H9 (cell line): Measurements from ENCODE around the gene SCLY. TPM values are rescaled to one million over a fixed set of nuclear protein-coding genes. Genes with fewer than 3 reads are reported as not detected.

ENCODE experiments used
- DNase-seq: peaks from one replicate; pipeline ENCODE4 v3.0.0-alpha.2; 2017
- H2AFZ ChIP-seq: one replicate; pipeline ENCODE4 v1.6.1; 2013; ENCODE audit warnings: mild to moderate bottlenecking, low read length, control low read depth, moderate library complexity
- H2AK5ac ChIP-seq: 2 replicates; pipeline ENCODE4 v1.6.1; 2013; ENCODE audit warnings: low read length, control low read depth, mixed read lengths; ENCODE audit not compliant: insufficient read length
- H2BK120ac ChIP-seq: one replicate; pipeline ENCODE4 v1.6.1; 2013; ENCODE audit warnings: low read depth, mild to moderate bottlenecking, low read length, control low read depth, inconsistent platforms; ENCODE audit not compliant: poor library complexity, severe bottlenecking
- H2BK12ac ChIP-seq: 2 replicates; pipeline ENCODE4 v1.6.1; 2013; ENCODE audit warnings: low read length, control low read depth, mixed read lengths, low read depth; ENCODE audit not compliant: insufficient read length
- H2BK15ac ChIP-seq: 2 replicates; pipeline ENCODE4 v1.6.1; 2013; ENCODE audit warnings: low read depth, low read length, control low read depth
- H2BK20ac ChIP-seq: one replicate; pipeline ENCODE4 v1.6.1; 2013; ENCODE audit warnings: low read depth, mild to moderate bottlenecking, low read length, control low read depth, inconsistent platforms; ENCODE audit not compliant: poor library complexity, severe bottlenecking
- H2BK5ac ChIP-seq: 2 replicates; pipeline ENCODE4 v1.6.1; 2013; ENCODE audit warnings: low read length, control low read depth, mixed read lengths; ENCODE audit not compliant: insufficient read length
- H3K14ac ChIP-seq: 2 replicates; pipeline ENCODE4 v1.6.1; 2013; ENCODE audit warnings: low read length, control low read depth; ENCODE audit not compliant: insufficient read depth
- H3K18ac ChIP-seq: 2 replicates; pipeline ENCODE4 v1.6.1; 2013; ENCODE audit warnings: low read depth, mild to moderate bottlenecking, mixed read lengths, low read length, control low read depth; ENCODE audit not compliant: insufficient read length
- H3K23ac ChIP-seq: 2 replicates; pipeline ENCODE4 v1.6.1; 2013; ENCODE audit warnings: low read length, control low read depth, mixed read lengths, low read depth; ENCODE audit not compliant: insufficient read length
- H3K23me2 ChIP-seq: 2 replicates; pipeline ENCODE4 v1.6.1; 2013; ENCODE audit warnings: low read depth, mild to moderate bottlenecking, mixed read lengths, low read length, control low read depth; ENCODE audit not compliant: insufficient read length, poor library complexity, severe bottlenecking
- H3K27ac ChIP-seq: 2 replicates; pipeline ENCODE4 v1.5.1; 2013; ENCODE audit warnings: low read length, control low read depth, mixed read lengths, low read depth; ENCODE audit not compliant: insufficient read length
- H3K27me3 ChIP-seq: 2 replicates; pipeline ENCODE4 v1.6.1; 2013; ENCODE audit warnings: low read length, control low read depth, inconsistent platforms; ENCODE audit not compliant: insufficient read depth
- H3K4ac ChIP-seq: 2 replicates; pipeline ENCODE4 v1.6.1; 2013; ENCODE audit warnings: low read depth, mild to moderate bottlenecking, control low read depth, inconsistent platforms, low read length, moderate library complexity
- H3K4me1 ChIP-seq: 2 replicates; pipeline ENCODE4 v1.6.1; 2013; ENCODE audit warnings: low read length, control low read depth, inconsistent platforms; ENCODE audit not compliant: insufficient read depth
- H3K4me2 ChIP-seq: 2 replicates; pipeline ENCODE4 v1.6.1; 2013; ENCODE audit warnings: low read length, control low read depth, mixed read lengths; ENCODE audit not compliant: insufficient read length, insufficient read depth
- H3K56ac ChIP-seq: 2 replicates; pipeline ENCODE4 v1.6.1; 2013; ENCODE audit warnings: low read depth, mild to moderate bottlenecking, mixed read lengths, low read length, control low read depth; ENCODE audit not compliant: insufficient read length
- H3K79me1 ChIP-seq: 2 replicates; pipeline ENCODE4 v1.6.1; 2013; ENCODE audit warnings: low read depth, mild to moderate bottlenecking, moderate library complexity, low read length, control low read depth, inconsistent platforms; ENCODE audit not compliant: insufficient read depth, poor library complexity, severe bottlenecking
- H3K79me2 ChIP-seq: 2 replicates; pipeline ENCODE4 v1.6.1; 2013; ENCODE audit warnings: low read length, control low read depth, inconsistent platforms; ENCODE audit not compliant: insufficient read depth
- H3K9ac ChIP-seq: 2 replicates; pipeline ENCODE4 v1.6.1; 2013; ENCODE audit warnings: low read length, control low read depth, mixed read lengths; ENCODE audit not compliant: insufficient read length; ENCODE audit errors: extremely low read depth
- H3K9me3 ChIP-seq: one replicate; pipeline ENCODE4 v1.6.1; 2013; ENCODE audit warnings: low read depth, low read length, inconsistent platforms; ENCODE audit not compliant: control insufficient read depth
- H3T11ph ChIP-seq: one replicate; pipeline ENCODE4 v1.6.1; 2013; ENCODE audit warnings: mild to moderate bottlenecking, low read length, control low read depth, inconsistent platforms
- H4K20me1 ChIP-seq: one replicate; pipeline ENCODE4 v1.6.1; 2013; ENCODE audit not compliant: control insufficient read depth, insufficient read length, insufficient read depth
- H4K5ac ChIP-seq: 2 replicates; pipeline ENCODE4 v1.6.1; 2013; ENCODE audit warnings: low read depth, mild to moderate bottlenecking, mixed read lengths, low read length, control low read depth; ENCODE audit not compliant: insufficient read length
- H4K8ac ChIP-seq: replicated peaks from 2 replicates; pipeline ENCODE4 v1.6.1; 2013; ENCODE audit warnings: low read length, control low read depth, mixed read lengths, low read depth; ENCODE audit not compliant: insufficient read length
- H4K91ac ChIP-seq: 2 replicates; pipeline ENCODE4 v1.6.1; 2013; ENCODE audit warnings: low read depth, mild to moderate bottlenecking, moderate library complexity, mixed read lengths, low read length, control low read depth; ENCODE audit not compliant: insufficient read length
- H3K27ac Mint-ChIP-seq, 3 experiments: 2 replicates in 2 of 3; 3 replicates in 1 of 3; pipeline ENCODE4 v1.8.0; 2020 to 2021; ENCODE audit warnings: mixed read lengths in 3 of 3, mild to moderate bottlenecking in 1 of 3, moderate library complexity in 1 of 3
- H3K27me3 Mint-ChIP-seq: 2 replicates; pipeline ENCODE4 v1.8.0; 2021; ENCODE audit warnings: low read depth, mild to moderate bottlenecking, moderate library complexity, mixed read lengths
- H3K36me3 Mint-ChIP-seq, 3 experiments: 2 replicates in 2 of 3; 3 replicates in 1 of 3; pipeline ENCODE4 v1.8.0; 2020 to 2021; ENCODE audit warnings: low read depth in 3 of 3, mixed read lengths in 3 of 3; ENCODE audit not compliant: insufficient read depth in 1 of 3
- H3K4me1 Mint-ChIP-seq, 2 experiments: 2 replicates each; pipeline ENCODE4 v1.8.0; 2020; ENCODE audit warnings: mixed read lengths in 2 of 2
- H3K4me3 Mint-ChIP-seq, 2 experiments: 2 replicates in 1 of 2; 3 replicates in 1 of 2; pipeline ENCODE4 v1.8.0; 2020 to 2021; ENCODE audit warnings: mild to moderate bottlenecking in 2 of 2, mixed read lengths in 2 of 2, moderate library complexity in 1 of 2
- H3K9me3 Mint-ChIP-seq, 2 experiments: 2 replicates in 1 of 2; 3 replicates in 1 of 2; pipeline ENCODE4 v1.8.0; 2020; ENCODE audit warnings: mild to moderate bottlenecking in 2 of 2, mixed read lengths in 2 of 2, moderate library complexity in 1 of 2
- CTCF ChIP-seq: fragments of 200-600 bp; sonication (generic); conservative IDR thresholded peaks from 3 replicates; pipeline ENCODE4 v1.8.0; 2021; ENCODE audit warnings: antibody characterized with exemption, mild to moderate bottlenecking
- WGBS: extraction: QIAGEN DNeasy Blood & Tissue Kit; methylation state at CpG from one replicate; pipeline ENCODE4 v1.1.7; 2013; ENCODE audit warnings: missing lambda C conversion rate, low lambda C conversion rate, mixed read lengths; ENCODE audit not compliant: insufficient read length; ENCODE audit errors: extremely low coverage; 5-methylcytosine and 5-hydroxymethylcytosine counted together
- total RNA-seq: library from RNA; stranded (reverse); gene quantifications from 2 replicates; pipeline ENCODE4 v1.2.1, GENCODE V29; 2021

Gene SCLY
- total RNA-seq, 1 experiment from 2014 or later = 55.3 TPM

DNA sequence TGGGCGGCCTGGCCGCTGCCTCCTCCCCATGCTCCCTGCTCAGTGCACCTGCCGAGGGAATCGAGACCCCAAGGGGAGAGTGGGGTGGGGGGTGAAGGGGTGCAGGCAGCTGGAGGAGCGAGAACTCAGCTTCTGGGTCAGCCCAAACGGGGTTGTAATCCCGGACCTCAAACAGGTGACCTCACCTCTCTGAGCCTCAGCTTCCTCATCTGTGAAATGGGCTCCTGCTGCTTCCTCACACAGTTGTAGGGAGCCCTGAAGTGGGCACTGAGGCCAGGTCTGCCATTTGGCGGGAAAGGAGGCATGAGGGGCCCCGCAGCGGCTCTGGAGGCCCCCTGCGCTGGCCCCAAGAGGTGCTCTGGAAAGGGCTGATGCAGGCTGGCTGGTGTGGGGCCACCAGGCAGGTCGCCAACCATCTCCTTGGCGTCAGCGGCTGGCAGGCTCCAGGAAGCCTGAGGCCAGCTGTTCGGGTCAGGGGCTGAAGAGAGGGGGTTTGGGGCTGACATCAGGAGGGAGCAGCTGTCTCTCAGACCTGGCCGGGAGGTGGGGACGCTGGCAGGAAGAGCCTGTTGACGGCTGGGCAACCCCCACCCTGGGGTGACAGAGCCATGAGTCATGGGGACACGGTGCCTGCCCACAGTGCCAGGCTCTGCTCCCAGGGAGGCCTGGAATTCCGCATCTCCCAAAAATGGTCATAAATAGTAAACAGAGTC lies 82.6 kb downstream of the SCLY start:
- Histone ChIP-seq H2AK5ac (no peak overlapping the region), H2BK12ac (no peak overlapping the region), H3K14ac (no peak overlapping the region), H3K79me1 (no peaks in the 10 kb centered on the region), H2BK15ac (no peak overlapping the region), H4K91ac (no peak overlapping the region), H3K27ac (no peak overlapping the region), H2BK5ac (no peak overlapping the region), H3K27me3 (no peaks in the 10 kb centered on the region), H3T11ph (no peak overlapping the region), H3K23me2 (no peaks in the 10 kb centered on the region), H3K79me2 (no peaks in the 10 kb centered on the region), H2BK120ac (no peak overlapping the region), H3K56ac (no peak overlapping the region), H3K4me2 (no peak overlapping the region), H3K4ac (no peak overlapping the region), H2BK20ac (no peak overlapping the region), H3K9ac (no peak overlapping the region), H4K5ac (no peak overlapping the region), H3K18ac (no peak overlapping the region), H3K9me3 (no peaks in the 10 kb centered on the region), H3K4me1 (no peaks in the 10 kb centered on the region), H4K8ac (no peak overlapping the region), H2AFZ (no peak overlapping the region), H3K23ac (no peak overlapping the region), H4K20me1 (peaks cover 2% of the 10 kb centered on the region)
- Mint-ChIP-seq H3K9me3 (no peaks in the 10 kb centered on the region), H3K4me3 (no peak overlapping the region), H3K4me1 (no peaks in the 10 kb centered on the region), H3K27ac (no peak overlapping the region), H3K36me3 (no peaks in the 10 kb centered on the region), H3K27me3 (no peaks in the 10 kb centered on the region; the same call in 1 of the 2 replicates)
- no peak for TF ChIP-seq CTCF
- WGBS = no CpG with 5 or more reads among the region's 20 CpGs
- DNase-seq = no peak
